HCT116 (cell line): ENCODE measurements around the gene BRSK2. TPM values are rescaled to one million over a fixed set of nuclear protein-coding genes. Genes with fewer than 3 reads are reported as not detected.

Experiments used
- ATAC-seq: fragments of 200-7000 bp; cut with Tn5 transposase; 2 replicates; pipeline ENCODE4 v1.9.1; 2020; ENCODE audit warnings: mild to moderate bottlenecking, moderate library complexity
- BruUV-seq: library from RNA; stranded (reverse); fragments of 400-500 nt; replicated peaks from 2 replicates; lab custom pipeline; 2021; lab: Mats Ljungman, UMichigan
- CTCF ChIA-PET: fragments of 300-600 bp; sonication (Branson Sonifier 250); formaldehyde crosslinking; loops from one replicate; lab custom pipeline; 2021; ENCODE audit warnings: antibody characterized with exemption; lab: Charles Lee
- POLR2A ChIA-PET: fragments of 300-600, 350-600 bp; sonication (Branson Sonifier 250); formaldehyde crosslinking; loops from one replicate; lab custom pipeline; 2021; ENCODE audit warnings: antibody characterized with exemption; lab: Charles Lee
- RAD21 ChIA-PET, 2 experiments: fragments of 300-600 bp; sonication (Branson Sonifier 250); formaldehyde crosslinking; loops; one replicate each; lab custom pipeline; 2023; ENCODE audit warnings: low total read pairs in 2 of 2; ENCODE audit not compliant: uncharacterized antibody in 2 of 2, unreplicated experiment in 2 of 2, low non-redundant PET in 1 of 2; lab: Charles Lee
- DNase-seq: peaks from one replicate; pipeline ENCODE4 v3.0.0-alpha.2; 2010; ENCODE audit warnings: low read depth, low spot score
- H2AFZ ChIP-seq: fragments of 200-600 bp; shearing (Covaris generic), sonication (generic); 2 replicates; pipeline ENCODE4 v1.6.1; 2017; ENCODE audit warnings: low read depth, mixed run types, mixed read lengths, antibody characterized with exemption, low read length; ENCODE audit not compliant: poor library complexity, severe bottlenecking
- H3K27ac ChIP-seq: 2 replicates; pipeline ENCODE4 v1.5.1; 2012; ENCODE audit warnings: low read depth, low read length
- H3K27me3 ChIP-seq: fragments of 200-600 bp; sonication (generic); 2 replicates; pipeline ENCODE4 v1.6.1; 2016; ENCODE audit warnings: mixed run types, low read length, mixed read lengths; ENCODE audit not compliant: insufficient read depth
- H3K36me3 ChIP-seq, 2 experiments: fragments of 200-500 bp in 1 of 2; fragments of 200-600 bp in 1 of 2; sonication (Bioruptor generic) in 1 of 2; sonication (generic) in 1 of 2; 2 replicates each; pipeline versions ENCODE4 v1.5.1 to v1.6.1; 2014 to 2016; ENCODE audit warnings: low read length in 2 of 2, inconsistent platforms in 1 of 2, mixed read lengths in 1 of 2, mixed run types in 1 of 2; ENCODE audit not compliant: insufficient read depth in 2 of 2, control insufficient read depth in 1 of 2
- H3K4me1 ChIP-seq, 2 experiments: fragments of 200-600 bp in 1 of 2; sonication (generic) in 1 of 2; 2 replicates each; pipeline versions ENCODE4 v1.5.1 to v1.6.1; 2012 to 2017; ENCODE audit warnings: low read length in 2 of 2, inconsistent platforms in 1 of 2, mild to moderate bottlenecking in 1 of 2, mixed read lengths in 1 of 2, mixed run types in 1 of 2, moderate library complexity in 1 of 2; ENCODE audit not compliant: insufficient read depth in 2 of 2, control insufficient read depth in 1 of 2
- H3K4me2 ChIP-seq: fragments of 200-600 bp; sonication (generic); 2 replicates; pipeline ENCODE4 v1.6.1; 2017; ENCODE audit warnings: mixed run types, low read length, mixed read lengths
- H3K4me3 ChIP-seq, 2 experiments: fragments of 200-600 bp in 1 of 2; sonication (generic) in 1 of 2; replicated peaks in 1 of 2; 2 replicates each; pipeline ENCODE4 v1.5.1; 2011 to 2016; ENCODE audit warnings: low read length in 2 of 2, control low read depth in 1 of 2, low read depth in 1 of 2, mild to moderate bottlenecking in 1 of 2, mixed read lengths in 1 of 2, mixed run types in 1 of 2
- H3K79me2 ChIP-seq: fragments of 200-600 bp; sonication (generic); 2 replicates; pipeline ENCODE4 v1.6.1; 2017; ENCODE audit warnings: mild to moderate bottlenecking, mixed run types, low read length, moderate library complexity, mixed read lengths; ENCODE audit not compliant: insufficient read depth
- H3K9ac ChIP-seq: fragments of 200-600 bp; sonication (generic); 2 replicates; pipeline ENCODE4 v1.6.1; 2016; ENCODE audit warnings: low read length, mixed read lengths
- H3K9me2 ChIP-seq: fragments of 200-600 bp; sonication (generic), shearing (Covaris generic); 2 replicates; pipeline ENCODE4 v1.6.1; 2017; ENCODE audit warnings: mixed run types, mild to moderate bottlenecking, moderate library complexity; ENCODE audit not compliant: insufficient read depth
- H3K9me3 ChIP-seq, 2 experiments: fragments of 200-500 bp in 1 of 2; fragments of 200-600 bp in 1 of 2; sonication (Bioruptor generic) in 1 of 2; sonication (generic) in 1 of 2; 2 replicates each; pipeline ENCODE4 v1.6.1; 2014 to 2017; ENCODE audit warnings: low read length in 2 of 2, mixed read lengths in 2 of 2, inconsistent platforms in 1 of 2, low read depth in 1 of 2, mild to moderate bottlenecking in 1 of 2, mixed run types in 1 of 2, moderate library complexity in 1 of 2; ENCODE audit not compliant: control insufficient read depth in 1 of 2, insufficient read depth in 1 of 2
- H4K20me1 ChIP-seq: fragments of 200-600 bp; sonication (generic), shearing (Covaris generic); 2 replicates; pipeline ENCODE4 v1.6.1; 2017; ENCODE audit warnings: mixed run types, mild to moderate bottlenecking, moderate library complexity; ENCODE audit not compliant: insufficient read depth
- ATF3 ChIP-seq: IDR thresholded peaks from 2 replicates; pipeline ENCODE4 v1.6.1; 2012
- CEBPB ChIP-seq: IDR thresholded peaks from 2 replicates; pipeline ENCODE4 v1.6.1; 2012; ENCODE audit warnings: low read depth
- CTCF ChIP-seq, 3 experiments: fragments of 200-600 bp in 1 of 3; sonication (generic) in 1 of 3; IDR thresholded peaks in 2 of 3; conservative IDR thresholded peaks in 1 of 3; 2 replicates each; pipeline ENCODE4 v1.5.1; 2012 to 2017; ENCODE audit warnings: low read depth in 2 of 3, low read length in 2 of 3, antibody characterized with exemption in 1 of 3, borderline replicate concordance in 1 of 3, control low read depth in 1 of 3, mild to moderate bottlenecking in 1 of 3, mixed read lengths in 1 of 3, mixed run types in 1 of 3, moderate library complexity in 1 of 3; ENCODE audit not compliant: insufficient read depth in 1 of 3
- EZH2phosphoT487 ChIP-seq: fragments of 200-600 bp; IDR thresholded peaks from 2 replicates; pipeline ENCODE4 v1.6.1; 2018; ENCODE audit warnings: antibody characterized with exemption, borderline replicate concordance
- JUND ChIP-seq: IDR thresholded peaks from 2 replicates; pipeline ENCODE4 v1.6.1; 2012
- POLR2AphosphoS5 ChIP-seq: IDR thresholded peaks from 2 replicates; pipeline ENCODE4 v1.6.1; 2011; ENCODE audit warnings: mild to moderate bottlenecking, low read depth, low read length, moderate library complexity
- REST ChIP-seq: IDR thresholded peaks from 2 replicates; pipeline ENCODE4 v1.6.1; 2012; ENCODE audit warnings: low read depth
- SRF ChIP-seq: IDR thresholded peaks from 2 replicates; pipeline ENCODE4 v1.6.1; 2012; ENCODE audit warnings: low read depth
- ZFX ChIP-seq: fragments of 450-650 bp; IDR thresholded peaks from 2 replicates; pipeline ENCODE4 v1.6.1; 2017
- intact Hi-C: fragments of 100-400 bp; cut with micrococcal nuclease; formaldehyde crosslinking; loops from 2 replicates; pipeline ENCODE4 v1.10.0; 2022
- total RNA-seq: library from RNA; stranded (reverse); gene quantifications from one replicate; pipeline ENCODE4 v1.2.1, GENCODE V29; 2021; ENCODE audit not compliant: unreplicated experiment

Gene BRSK2
- total RNA-seq, 1 experiment from 2014 or later = 14.0 TPM

- no TSS peak for BruUV-seq
- intact Hi-C loops = no loop called here
- Histone ChIP-seq H3K9me2 (no peaks in the 10 kb centered on the region), H3K27me3 (no peaks in the 10 kb centered on the region), H4K20me1 (no peaks in the 10 kb centered on the region), H3K79me2 (no peaks in the 10 kb centered on the region), H3K9ac (no peak overlapping the region), H3K4me3 (no peak overlapping the region), H3K27ac (no peak overlapping the region), H3K4me1 (no peaks in the 10 kb centered on the region), H3K4me2 (no peak overlapping the region), H3K9me3 (no peaks in the 10 kb centered on the region), H3K36me3 (no peaks in the 10 kb centered on the region), H2AFZ (no peak overlapping the region)
- no peak for ATAC-seq
- TF ChIP-seq SRF (no peak), POLR2AphosphoS5 (no peak), JUND (no peak), REST (no peak), ATF3 (no peak), CTCF (IDR thresholded peaks at IDR 0.05 in 2 of 3, conservative IDR thresholded peaks at IDR 0.05 in 1 of 3; ENCODE audit: borderline replicate concordance in 1 of 3, insufficient read depth in 1 of 3, low read depth in 2 of 3, low read length in 2 of 3) (no peak), CEBPB (no peak), ZFX (no peak), EZH2phosphoT487 (no peak)
- RAD21 ChIA-PET = no interaction called here
- POLR2A ChIA-PET = no interaction called here
- no peak for DNase-seq
- CTCF ChIA-PET = no interaction called here
Observed at GRCh38 chr11:1468002-1468401, 78.3 kb downstream of the BRSK2 start.
